ENCODE data around the gene SLC28A3.
A peak's percentile ranks its signal among the peaks of the same experiment; 100 is the strongest.
"Not testable (repeated sequence)": the region's sequence is repeated elsewhere in the genome, so short reads cannot be mapped to it uniquely, and the experiment has no call there.

SLC28A3 gene, protein sequence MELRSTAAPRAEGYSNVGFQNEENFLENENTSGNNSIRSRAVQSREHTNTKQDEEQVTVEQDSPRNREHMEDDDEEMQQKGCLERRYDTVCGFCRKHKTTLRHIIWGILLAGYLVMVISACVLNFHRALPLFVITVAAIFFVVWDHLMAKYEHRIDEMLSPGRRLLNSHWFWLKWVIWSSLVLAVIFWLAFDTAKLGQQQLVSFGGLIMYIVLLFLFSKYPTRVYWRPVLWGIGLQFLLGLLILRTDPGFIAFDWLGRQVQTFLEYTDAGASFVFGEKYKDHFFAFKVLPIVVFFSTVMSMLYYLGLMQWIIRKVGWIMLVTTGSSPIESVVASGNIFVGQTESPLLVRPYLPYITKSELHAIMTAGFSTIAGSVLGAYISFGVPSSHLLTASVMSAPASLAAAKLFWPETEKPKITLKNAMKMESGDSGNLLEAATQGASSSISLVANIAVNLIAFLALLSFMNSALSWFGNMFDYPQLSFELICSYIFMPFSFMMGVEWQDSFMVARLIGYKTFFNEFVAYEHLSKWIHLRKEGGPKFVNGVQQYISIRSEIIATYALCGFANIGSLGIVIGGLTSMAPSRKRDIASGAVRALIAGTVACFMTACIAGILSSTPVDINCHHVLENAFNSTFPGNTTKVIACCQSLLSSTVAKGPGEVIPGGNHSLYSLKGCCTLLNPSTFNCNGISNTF

DNA sequence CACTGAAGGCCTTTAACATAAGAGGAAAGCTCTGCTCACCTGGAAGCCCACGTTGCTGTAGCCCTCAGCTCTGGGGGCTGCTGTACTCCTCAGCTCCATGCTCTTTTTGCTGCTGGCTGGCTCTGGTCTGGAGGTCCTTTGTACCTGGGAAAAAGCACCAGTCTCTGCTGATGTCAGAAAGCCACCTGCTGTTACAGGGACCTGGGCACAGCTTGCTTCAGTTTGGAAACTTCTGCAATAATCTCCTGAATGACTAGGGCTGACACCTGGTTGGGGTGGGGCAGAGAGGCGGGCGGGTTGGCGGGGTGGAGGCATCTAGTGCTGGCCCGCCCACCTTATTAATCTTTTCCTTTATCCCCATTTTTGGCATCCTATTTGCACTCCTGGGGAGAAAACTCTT, at the start of gene SLC28A3:
Gene SLC28A3 (minus strand): TSS at position 224 of the 400 bp plus-strand sequence. CDS start 125 bp downstream, at position 99.
- no peak for DNase-seq (ENCODE audit: low read depth in 3 of 3)

DNA sequence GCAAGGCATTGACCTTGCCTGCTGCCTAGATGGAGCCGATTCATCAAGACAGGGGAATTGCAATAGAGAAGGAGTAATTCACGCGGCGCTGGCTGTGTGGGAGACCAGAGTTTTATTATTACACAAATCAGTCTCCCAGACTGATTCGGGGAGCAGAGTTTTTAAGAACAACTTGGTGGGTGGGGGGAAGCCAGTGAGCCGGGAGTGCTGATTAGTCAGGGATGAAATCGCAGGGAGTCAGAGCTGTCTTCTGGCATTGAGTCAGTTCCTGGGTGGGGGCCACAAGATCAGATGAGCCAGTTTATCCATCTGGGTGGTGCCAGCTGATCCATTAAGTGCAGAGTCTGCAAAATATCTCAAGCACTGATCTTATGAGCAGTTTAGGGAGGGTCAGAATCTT, 49.7 kb upstream of the SLC28A3 start:
- DNase-seq (ENCODE audit: low read depth in 3 of 3), result peak in 2 of 3 donors; percentile 17 to 52

DNA sequence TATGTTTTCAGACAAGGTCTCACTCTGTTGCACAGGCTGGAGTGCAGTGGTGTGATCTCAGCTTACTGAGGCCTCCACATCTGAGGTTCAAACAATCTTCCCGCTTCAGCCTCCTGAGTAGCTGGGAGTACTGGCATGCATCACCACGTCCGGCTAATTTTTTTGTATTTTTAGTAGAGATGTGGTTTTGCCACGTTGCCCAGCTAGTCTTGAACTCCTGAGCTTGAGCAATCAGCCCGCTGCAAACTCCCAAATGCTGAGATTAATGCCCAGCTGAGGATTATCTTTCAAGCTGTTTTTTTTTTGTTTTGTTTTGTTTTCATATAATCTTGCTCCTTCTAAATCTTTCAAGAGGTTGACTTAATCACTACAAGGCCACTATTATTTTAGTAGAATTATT, 47.3 kb upstream of the SLC28A3 start:
- no peak for DNase-seq (ENCODE audit: low read depth in 3 of 3)

DNA sequence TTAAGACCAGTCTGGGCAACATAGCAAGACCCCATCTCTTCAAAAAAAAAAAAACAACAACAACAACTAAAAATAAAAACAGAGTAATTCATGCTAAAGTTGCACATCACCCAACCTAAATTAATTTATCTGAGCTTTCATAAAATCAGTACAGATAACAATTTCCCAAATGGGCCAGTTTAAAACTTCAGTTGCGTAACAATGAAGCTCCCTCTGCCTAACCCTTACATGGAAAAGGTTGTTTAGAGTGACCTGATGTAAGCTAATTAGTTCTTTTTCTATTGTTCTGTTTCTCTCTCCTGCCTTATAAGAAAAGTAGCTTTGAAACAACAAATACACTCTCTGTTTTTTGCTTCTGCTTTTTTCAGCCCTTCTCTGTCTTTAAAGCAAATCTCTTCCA, 46.2 kb upstream of the SLC28A3 start:
- no peak for DNase-seq (ENCODE audit: low read depth in 3 of 3)

DNA sequence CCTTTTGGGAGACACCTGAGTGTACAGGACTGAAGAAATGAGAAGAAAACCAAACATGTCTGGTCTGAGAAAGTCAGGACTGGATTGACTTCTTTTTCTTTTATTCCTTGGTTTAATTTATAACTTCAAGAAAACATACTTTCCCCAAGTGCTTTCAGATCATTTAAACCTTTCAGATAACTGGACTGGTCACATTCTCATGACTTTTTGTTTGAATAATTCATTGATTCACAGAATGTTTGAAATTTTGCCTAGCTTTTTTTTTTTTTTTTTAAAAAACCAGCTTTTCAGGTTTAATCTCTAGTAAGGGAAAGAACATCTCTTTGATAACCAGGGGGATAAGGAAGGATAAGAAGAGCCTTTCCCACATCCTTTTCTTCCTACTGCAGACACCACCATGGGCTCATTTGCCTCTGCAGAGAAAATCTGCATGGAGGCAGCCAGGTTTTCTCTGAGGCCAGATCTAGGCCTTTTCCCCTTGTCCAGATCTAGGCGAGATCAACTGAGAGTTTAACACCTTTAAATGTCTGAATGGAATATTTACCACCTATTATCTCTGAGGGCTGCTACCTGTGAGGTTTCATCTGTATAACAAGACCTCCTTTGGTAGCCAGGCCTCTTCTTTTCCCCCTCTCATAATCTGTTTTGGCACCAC, 45.0 kb upstream of the SLC28A3 start:
- DNase-seq (ENCODE audit: low read depth in 3 of 3), result no peak

DNA sequence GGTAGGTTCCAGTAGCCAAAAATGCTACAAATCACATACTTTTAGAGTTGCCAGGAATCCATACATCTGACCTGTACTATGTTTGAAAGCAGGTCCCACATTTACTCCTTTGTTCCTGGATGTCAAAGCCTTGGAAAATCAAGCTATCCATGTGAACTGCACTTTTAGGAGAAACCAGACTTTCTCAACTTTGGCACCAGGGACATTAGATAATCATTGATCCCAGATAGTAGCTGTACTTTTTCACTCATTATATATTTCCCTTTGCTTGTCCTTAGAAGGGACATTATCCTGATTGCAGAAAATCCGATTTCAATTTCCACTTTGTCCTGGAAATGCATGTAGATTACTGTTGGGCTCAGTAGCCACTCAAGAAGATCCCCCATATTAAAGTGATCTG, 44.1 kb upstream of the SLC28A3 start:
- no peak for DNase-seq (ENCODE audit: low read depth in 3 of 3)

DNA sequence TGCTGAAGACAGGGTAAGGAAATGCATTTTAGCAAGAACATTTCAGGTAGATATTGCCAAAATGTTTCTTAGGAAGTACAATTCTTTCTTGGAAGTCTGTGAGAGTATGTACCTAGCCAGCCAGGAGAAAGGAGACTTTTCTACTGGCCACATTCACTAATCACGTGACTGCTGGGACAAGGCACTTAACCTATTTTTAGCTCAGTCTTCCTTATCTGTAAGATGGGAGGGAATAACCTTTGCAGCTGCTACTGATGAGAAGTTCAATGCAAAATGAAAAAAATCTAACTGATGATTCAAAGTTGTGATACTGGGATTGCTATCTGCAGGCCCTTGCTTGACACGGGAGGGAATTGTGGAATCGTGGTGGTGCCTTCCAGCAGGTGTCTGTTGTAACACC, 42.6 kb upstream of the SLC28A3 start:
- no peak for DNase-seq (ENCODE audit: low read depth in 3 of 3)

DNA sequence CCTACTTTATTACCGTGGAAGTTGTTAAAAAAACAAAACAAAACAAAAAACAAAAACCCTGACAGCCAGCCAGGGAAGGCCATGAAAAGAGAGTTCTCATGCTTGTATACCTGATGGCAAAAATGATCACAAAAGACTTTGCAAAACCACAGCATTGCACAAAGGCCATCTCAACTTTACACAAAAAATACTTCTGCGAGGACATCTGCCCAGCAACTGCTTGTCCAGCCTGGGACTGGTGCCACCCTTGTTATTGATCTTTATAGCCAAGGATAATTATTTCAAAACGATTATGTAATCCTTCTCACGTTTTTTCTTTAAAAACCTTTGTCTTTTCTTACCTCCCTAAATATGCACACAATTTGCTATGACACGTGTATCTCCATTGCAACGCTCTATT, 42.2 kb upstream of the SLC28A3 start:
- no peak for DNase-seq (ENCODE audit: low read depth in 3 of 3)

DNA sequence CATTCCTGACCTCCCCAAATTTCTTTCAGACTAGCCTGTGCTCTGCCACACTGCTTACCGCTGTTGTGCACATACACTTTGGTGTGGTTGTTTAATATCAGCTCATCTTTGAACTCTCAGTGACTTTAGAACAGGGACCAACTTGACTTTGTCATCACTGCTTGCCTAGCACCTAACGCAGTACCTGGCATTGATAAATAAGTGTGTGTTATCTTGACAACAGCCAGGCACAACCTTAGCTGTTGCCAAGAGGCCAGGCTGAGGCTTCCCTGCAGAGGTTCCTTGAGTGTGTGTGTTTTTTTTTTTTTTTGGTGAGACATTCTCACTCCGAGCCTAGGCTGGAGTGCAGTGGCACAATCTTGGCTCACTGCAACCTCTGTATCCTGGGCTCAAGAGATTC, 41.0 kb upstream of the SLC28A3 start:
- DNase-seq (ENCODE audit: low read depth in 3 of 3), result no peak

DNA sequence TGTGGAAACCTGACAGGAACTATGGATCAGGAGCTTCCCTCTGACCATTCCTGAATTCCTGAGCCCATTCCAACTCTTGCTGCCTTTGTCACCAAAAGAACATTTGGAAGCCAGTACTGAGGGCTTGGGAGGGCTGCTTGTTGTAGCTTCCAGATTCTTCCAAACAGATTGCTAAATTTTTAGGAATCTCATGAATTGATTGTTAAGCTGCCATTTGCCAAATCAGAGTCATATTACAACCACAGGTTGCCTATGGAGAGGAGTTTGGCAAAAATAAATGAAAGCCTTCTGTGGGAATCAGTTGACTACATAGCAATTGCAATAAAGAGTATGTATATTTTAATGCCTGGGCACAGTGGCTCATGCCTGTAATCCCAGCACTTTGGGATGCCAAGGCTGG, 39.2 kb upstream of the SLC28A3 start:
- no peak for DNase-seq (ENCODE audit: low read depth in 3 of 3)

DNA sequence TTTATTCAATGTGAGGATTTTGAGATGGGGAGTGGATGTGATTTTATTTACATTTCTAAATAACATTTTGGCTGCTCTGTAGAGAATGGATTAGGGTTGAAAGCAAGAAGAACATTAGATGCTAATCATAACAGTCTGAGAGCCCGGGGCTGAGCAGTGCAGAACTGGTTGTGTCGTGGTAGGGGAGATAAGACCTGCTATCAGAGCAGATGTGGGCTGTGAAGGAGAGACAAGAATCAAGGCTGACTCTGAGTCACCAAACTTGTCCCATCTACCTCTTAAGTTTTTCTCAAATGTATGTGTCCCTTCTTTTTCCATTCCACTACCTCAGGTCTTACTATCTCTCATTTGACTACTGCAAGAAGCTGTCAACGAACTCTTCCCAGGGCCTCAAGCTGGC, 35.4 kb upstream of the SLC28A3 start:
- no peak for DNase-seq (ENCODE audit: low read depth in 3 of 3)

DNA sequence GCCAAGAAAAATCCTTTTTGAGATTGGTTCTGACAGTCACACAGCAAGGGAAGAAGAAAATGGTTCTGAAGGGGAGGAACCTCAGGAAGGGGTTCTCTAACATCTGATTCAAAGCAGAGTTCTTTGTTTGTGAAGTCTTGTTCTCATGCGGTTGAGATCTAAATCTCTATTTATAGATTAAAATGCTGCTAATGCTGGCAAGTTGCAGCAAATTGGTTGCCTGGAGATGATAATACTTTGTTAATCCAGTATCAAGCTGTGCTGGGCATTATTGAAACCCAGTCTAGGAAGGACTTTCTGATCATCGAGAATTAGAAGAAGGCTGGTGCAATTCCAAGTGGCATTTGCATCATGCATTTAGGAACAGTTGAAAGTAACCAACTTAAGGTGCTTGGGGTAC, 34.0 kb upstream of the SLC28A3 start:
- DNase-seq (ENCODE audit: low read depth in 3 of 3), result no peak

DNA sequence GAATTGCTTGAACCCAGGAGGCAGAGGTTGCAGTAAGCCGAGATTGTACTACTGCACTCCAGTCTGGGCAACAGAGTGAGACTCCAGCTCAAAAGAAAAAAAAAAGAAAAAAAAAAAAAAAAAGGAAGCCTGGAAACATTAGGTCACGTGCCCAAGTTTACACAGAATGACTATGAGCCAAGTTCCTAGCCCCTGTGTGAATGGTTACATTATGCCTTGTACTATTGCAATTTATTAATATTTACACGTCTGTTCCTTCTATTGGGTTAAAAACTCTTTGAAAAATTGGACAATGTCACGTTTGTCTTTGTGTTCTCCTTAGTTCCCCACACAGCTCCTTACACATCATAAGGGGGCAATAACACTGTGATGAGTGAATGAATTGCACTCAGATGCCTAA, 33.5 kb upstream of the SLC28A3 start:
- DNase-seq (ENCODE audit: low read depth in 3 of 3), result no peak

DNA sequence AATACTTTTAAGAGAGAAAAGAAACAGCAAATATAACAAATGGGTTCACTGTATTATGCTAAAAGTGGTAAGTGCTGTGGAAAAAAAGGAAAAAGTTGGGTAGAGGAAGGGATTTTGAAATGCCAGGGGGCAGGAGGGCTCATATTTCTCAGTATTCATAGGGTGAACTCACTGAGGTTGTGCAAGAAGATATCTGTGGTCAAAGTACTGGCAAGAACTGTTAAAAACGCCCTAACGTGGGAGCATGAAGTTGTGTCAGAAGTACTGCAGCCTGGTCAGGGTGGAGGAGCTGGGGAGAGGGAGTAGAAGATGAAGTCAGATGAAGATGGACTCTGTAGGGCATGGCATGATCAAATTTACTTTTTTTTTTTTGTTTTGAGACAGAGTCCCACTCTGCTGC, 31.2 kb upstream of the SLC28A3 start:
- no peak for DNase-seq (ENCODE audit: low read depth in 3 of 3)

DNA sequence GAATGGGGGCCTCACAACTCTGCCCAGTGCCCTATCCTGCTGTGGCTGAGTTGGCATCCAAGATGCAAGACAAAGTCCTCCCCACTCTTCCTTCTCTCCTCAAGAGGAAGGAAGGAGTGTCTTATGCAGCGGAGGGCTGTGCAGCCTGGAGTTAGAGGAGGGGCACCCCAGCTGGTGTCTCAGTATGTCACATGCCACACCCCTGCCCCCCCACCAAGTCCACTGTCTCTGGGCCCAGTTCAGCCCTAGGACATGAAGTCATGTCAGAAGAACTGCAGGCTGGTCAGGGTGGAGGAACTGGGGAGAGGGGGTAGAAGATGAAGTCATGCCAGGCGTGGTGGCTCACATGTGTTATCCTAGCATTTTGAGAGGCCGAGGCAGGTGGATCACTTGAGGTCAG, 28.0 kb upstream of the SLC28A3 start:
- DNase-seq (ENCODE audit: low read depth in 3 of 3), result no peak

DNA sequence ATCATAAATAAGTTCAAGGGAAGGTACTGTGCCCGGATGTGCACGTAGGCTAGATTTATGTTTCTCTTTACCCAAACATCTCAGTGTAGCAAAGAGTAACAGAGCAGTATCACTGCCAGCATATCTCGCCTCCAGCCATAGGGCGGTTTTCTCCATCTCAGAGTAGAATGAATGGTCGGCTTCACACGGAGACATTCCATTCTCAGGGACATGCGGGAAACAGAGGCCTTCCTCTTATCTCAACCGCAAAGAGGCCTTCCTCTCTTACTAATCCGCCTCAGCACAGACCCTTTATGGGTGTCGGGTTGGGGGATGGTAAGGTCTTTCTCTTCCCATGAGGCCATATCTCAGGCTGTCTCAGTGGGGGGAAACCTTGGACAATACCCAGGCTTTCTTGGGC, 27.2 kb upstream of the SLC28A3 start:
- not testable (repeated sequence) for DNase-seq (ENCODE audit: low read depth in 3 of 3)

DNA sequence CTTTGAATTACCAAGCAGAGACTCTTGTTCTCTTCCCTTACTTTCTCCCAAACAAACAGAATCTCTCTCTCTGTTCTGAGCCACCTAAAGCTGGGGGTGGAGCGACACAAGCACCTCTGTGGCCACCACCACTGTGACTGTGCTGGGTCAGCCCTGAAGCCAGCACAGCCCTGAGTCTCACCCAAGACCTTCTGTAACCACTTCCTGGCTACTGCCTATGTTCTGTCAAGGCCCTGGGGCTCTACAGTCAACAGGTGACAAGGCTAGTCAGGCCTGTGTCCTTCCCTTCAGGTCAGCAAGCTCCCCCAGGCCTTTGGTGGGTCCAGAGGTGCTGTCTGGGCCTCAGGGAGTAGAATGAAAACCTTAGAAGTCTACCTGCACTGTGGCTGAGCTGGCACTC, 26.1 kb upstream of the SLC28A3 start:
- no peak for DNase-seq (ENCODE audit: low read depth in 3 of 3)

DNA sequence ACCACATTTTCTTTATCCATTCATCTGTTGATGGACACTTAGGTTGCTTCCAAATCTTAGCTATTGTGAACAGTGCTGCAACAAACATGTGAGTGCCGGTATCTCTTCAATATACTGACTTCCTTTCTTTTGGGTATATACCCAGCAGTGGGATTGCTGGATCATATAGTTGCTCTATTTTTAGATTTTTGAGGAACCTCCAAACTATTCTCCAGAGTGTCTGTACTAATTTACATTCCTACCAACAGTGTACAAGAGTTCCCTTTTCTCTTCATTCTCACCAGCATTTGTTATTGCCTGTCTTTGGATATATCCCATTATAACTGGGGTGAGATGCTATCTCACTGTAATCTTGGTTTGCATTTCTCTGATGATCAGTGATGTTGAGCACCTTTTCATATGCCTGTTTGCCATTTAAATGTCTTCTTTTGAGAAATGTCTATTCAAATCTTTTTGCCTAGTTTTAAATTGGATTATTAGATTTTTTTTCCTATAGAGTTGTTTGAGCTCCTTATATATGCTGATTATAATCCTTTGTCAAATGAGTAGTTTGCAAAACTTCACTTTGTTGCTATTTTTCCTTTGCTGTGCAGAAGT, 24.4 kb upstream of the SLC28A3 start:
- DNase-seq (ENCODE audit: low read depth in 3 of 3), result not testable (repeated sequence)

DNA sequence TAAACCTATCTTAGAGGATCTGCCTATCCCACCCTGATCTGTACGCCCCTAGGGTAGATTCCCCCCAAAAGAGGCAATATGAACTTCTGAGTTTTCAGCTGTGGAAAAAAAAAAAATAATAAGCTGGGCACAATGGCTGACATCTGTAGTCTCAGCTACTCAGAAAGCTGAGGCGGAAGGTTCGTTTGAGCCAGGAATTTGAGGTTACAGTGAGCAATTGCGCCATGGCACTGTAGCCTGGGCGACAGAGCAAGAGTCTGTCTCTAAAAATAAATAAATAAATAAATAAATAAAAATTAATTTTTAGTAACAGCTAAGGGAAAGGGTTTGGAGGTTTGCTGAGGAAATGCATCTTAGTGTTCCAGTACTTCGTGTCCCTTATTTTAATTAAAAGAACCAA, 21.1 kb upstream of the SLC28A3 start:
- DNase-seq (ENCODE audit: low read depth in 3 of 3), result no peak

DNA sequence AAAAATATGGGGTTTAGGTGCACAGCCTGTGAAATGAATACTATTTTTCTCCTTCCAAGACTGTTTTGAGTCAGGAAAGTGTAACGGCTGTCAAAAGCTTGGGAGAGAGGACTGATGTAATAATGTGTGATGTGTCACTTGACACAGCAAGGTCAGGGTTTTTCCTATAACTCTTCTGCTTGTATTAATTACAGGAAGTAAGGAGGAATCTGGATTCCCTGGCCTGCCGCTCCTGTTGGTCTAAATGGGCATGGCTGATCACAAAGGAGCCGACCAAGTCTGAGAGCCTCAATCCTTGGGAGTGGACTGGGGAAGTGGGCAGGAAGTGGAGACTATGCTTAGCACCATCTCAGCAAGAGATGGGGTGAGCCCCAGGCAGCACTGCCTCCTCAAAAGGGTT, 16.7 kb upstream of the SLC28A3 start:
- DNase-seq (ENCODE audit: low read depth in 3 of 3), result no peak

DNA sequence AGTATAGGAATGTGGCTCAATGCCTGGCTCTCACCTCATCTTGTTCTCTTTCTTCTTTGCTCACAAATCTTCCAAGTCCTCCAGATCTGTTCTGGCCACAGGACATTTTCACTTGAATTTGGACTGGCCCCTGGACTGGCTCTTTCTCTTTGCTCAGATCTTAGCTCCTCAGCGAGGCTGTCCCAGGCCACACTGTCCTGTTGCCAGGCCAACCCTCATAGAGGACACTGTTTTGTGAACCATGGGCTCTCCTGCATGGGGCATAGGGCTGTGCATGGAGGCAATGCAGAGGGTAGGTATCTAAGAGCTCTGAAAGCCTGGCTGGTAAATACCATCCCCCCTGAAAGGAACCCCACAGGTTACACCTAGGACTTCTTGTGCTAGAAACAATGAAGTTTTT, 13.5 kb upstream of the SLC28A3 start:
- DNase-seq (ENCODE audit: low read depth in 3 of 3), result no peak

DNA sequence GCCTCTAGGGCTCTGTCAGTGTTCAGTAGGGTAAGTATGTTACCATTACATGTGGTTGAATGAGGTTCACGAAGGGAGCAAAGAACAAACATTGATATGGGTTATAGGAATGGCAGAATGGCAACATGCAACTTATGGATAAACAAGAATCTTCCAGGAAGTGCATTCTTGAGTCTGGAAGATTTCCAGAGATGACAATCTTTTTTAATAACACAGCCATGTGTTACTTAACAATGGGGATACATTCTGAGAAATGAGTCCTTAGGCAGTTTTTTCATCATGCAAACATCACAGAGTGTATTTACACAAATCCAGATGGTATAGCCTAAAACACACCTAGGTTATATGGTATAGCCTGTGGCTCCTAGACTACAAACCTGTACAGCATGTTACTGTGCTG, 9.1 kb upstream of the SLC28A3 start:
- no peak for DNase-seq (ENCODE audit: low read depth in 3 of 3)

DNA sequence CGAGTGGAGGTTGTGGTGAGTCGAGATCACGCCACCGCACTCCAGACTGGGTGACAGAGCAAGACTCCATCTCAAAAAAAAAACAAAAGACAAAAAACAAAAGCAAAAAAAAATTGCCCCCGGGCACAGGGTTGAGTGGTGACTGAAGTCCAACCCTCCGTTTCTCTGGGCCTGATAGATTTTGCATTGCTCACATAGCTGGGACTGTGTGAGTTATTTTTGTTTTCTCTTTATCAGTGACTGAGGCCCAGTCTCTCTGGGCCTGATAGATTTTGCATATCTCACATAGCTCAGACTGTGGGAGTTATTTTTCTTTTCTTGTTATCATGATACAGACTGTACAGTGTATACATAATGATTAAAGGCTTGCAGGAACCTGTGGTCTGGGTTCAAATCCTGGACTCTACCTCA, 2.6 kb upstream of the SLC28A3 start:
- DNase-seq (ENCODE audit: low read depth in 3 of 3), result no peak

Data from stimulated activated CD4-positive, alpha-beta T cell treated with anti-CD3 and anti-CD28 coated beads, TNF-alpha, amount 100 ng/mL, for 48 hours (primary cell).